K562 (cell line): ENCODE data around the gene GCKR. TPM values are rescaled to one million over a fixed set of nuclear protein-coding genes. Genes with fewer than 3 reads are reported as not detected.

Source experiments
- ATAC-seq: fragments of 200-7000 bp; cut with Tn5 transposase; 3 replicates; pipeline ENCODE4 v1.9.1; 2020; ENCODE audit warnings: moderate library complexity
- BruUV-seq: library from RNA; stranded (reverse); fragments of 400-500 nt; replicated peaks from 2 replicates; lab custom pipeline; 2021; lab: Mats Ljungman, UMichigan
- CTCF ChIA-PET: fragments of 300-600 bp; formaldehyde crosslinking; extraction: SDS; loops from one replicate; lab custom pipeline; 2021; ENCODE audit warnings: low intra/inter-chr PET ratio; lab: Yijun Ruan, JAX
- POLR2A ChIA-PET: fragments of 300-600, 350-650 bp; sonication (Branson Sonifier 250); formaldehyde crosslinking; extraction: SDS; loops from one replicate; lab custom pipeline; 2021; ENCODE audit warnings: antibody characterized with exemption, inconsistent platforms; lab: Yijun Ruan, JAX
- DNase-seq, 4 experiments: peaks; one replicate each; pipeline versions ENCODE4 v3.0.0 to v3.0.0-alpha.2; 2011 to 2018; ENCODE audit warnings: low spot score in 3 of 4, mixed read lengths in 3 of 4; ENCODE audit errors: extremely low read depth in 1 of 4
- FAIRE-seq: peaks from 2 replicates; lab custom pipeline; 2011; peaks lifted over from hg19 to GRCh38; lab: Jason Lieb, UNC
- H2AFZ ChIP-seq: 2 replicates; pipeline ENCODE4 v1.6.0; 2011; ENCODE audit warnings: low read depth, low read length, control low read depth, inconsistent platforms
- H3K27ac ChIP-seq: fragments of 200-600 bp; 3 replicates; pipeline ENCODE4 v1.8.0; 2011; ENCODE audit warnings: low read depth, mild to moderate bottlenecking, control low read depth, inconsistent platforms, low read length, moderate library complexity, mixed read lengths; ENCODE audit errors: extremely low read depth
- H3K27me3 ChIP-seq, 2 experiments: fragments of 300-600 bp in 1 of 2; 2 replicates in 1 of 2; 3 replicates in 1 of 2; pipeline versions ENCODE4 v1.6.0 to v1.8.0; 2011; ENCODE audit warnings: inconsistent platforms in 2 of 2, low read length in 2 of 2, mild to moderate bottlenecking in 1 of 2, mixed read lengths in 1 of 2, moderate library complexity in 1 of 2; ENCODE audit not compliant: control insufficient read depth in 2 of 2, insufficient read depth in 2 of 2
- H3K36me3 ChIP-seq: fragments of 300-600 bp; 3 replicates; pipeline ENCODE4 v1.8.0; 2011; ENCODE audit warnings: mild to moderate bottlenecking, low read length, inconsistent platforms; ENCODE audit not compliant: control insufficient read depth, insufficient read depth
- H3K4me1 ChIP-seq, 2 experiments: fragments of 200-600 bp in 1 of 2; replicated peaks in 1 of 2; 2 replicates in 1 of 2; 3 replicates in 1 of 2; pipeline versions ENCODE4 v1.5.1 to v1.8.0; 2011; ENCODE audit warnings: inconsistent platforms in 2 of 2, low read length in 2 of 2, mild to moderate bottlenecking in 1 of 2, mixed read lengths in 1 of 2, moderate library complexity in 1 of 2; ENCODE audit not compliant: control insufficient read depth in 2 of 2, insufficient read depth in 2 of 2
- H3K4me2 ChIP-seq: 2 replicates; pipeline ENCODE4 v1.6.1; 2011; ENCODE audit warnings: low read length, control low read depth, inconsistent platforms, mixed read lengths; ENCODE audit not compliant: insufficient read depth
- H3K4me3 ChIP-seq: fragments of 200-600 bp; sonication (generic), shearing (Covaris generic); 2 replicates; pipeline ENCODE4 v1.5.1; 2016; ENCODE audit warnings: control low read depth, inconsistent platforms
- H3K79me2 ChIP-seq: fragments of 200-600 bp; 3 replicates; pipeline ENCODE4 v1.8.0; 2011; ENCODE audit warnings: low read length, inconsistent platforms; ENCODE audit not compliant: control insufficient read depth, insufficient read depth
- H3K9ac ChIP-seq, 2 experiments: 2 replicates each; pipeline versions ENCODE4 v1.6.0 to v1.6.1; 2011; ENCODE audit warnings: low read depth in 2 of 2, low read length in 2 of 2, control low read depth in 1 of 2, inconsistent platforms in 1 of 2, mild to moderate bottlenecking in 1 of 2, mixed read lengths in 1 of 2; ENCODE audit not compliant: insufficient read depth in 1 of 2
- H3K9me1 ChIP-seq: one replicate; pipeline ENCODE4 v1.6.0; 2011; ENCODE audit warnings: inconsistent platforms, mild to moderate bottlenecking, low read length, moderate library complexity; ENCODE audit not compliant: control insufficient read depth, insufficient read depth
- H3K9me3 ChIP-seq: replicated peaks from 2 replicates; pipeline ENCODE4 v1.5.1; 2011; ENCODE audit warnings: low read depth, low read length, inconsistent platforms; ENCODE audit not compliant: control insufficient read depth, insufficient read depth
- H4K20me1 ChIP-seq: replicated peaks from 2 replicates; pipeline ENCODE4 v1.6.1; 2011; ENCODE audit warnings: low read length, inconsistent platforms, mixed read lengths; ENCODE audit not compliant: control insufficient read depth, insufficient read depth
- CHD4 ChIP-seq: fragments of 200-600 bp; sonication (generic); IDR thresholded peaks from 3 replicates; pipeline ENCODE4 v1.6.1; 2012; ENCODE audit warnings: low read depth, mild to moderate bottlenecking, mixed read lengths, low read length, inconsistent platforms; ENCODE audit not compliant: insufficient read depth, insufficient replicate concordance, poor library complexity, severe bottlenecking
- EHMT2 ChIP-seq: fragments of 450-650 bp; IDR thresholded peaks from 2 replicates; pipeline ENCODE4 v1.6.1; 2018; ENCODE audit warnings: antibody characterized with exemption
- IRF2 ChIP-seq: sonication (generic); formaldehyde crosslinking; IDR thresholded peaks from 2 replicates; pipeline ENCODE4 v1.8.1; 2022; ENCODE audit warnings: mild to moderate bottlenecking, missing genetic modification reagents
- KAT7 ChIP-seq: sonication (generic); formaldehyde crosslinking; IDR thresholded peaks from 2 replicates; pipeline ENCODE4 v1.8.0; 2022; ENCODE audit warnings: missing genetic modification reagents, mild to moderate bottlenecking, borderline replicate concordance
- RFX1 ChIP-seq: fragments of 450-650 bp; IDR thresholded peaks from 2 replicates; pipeline ENCODE4 v1.6.1; 2016; ENCODE audit warnings: mild to moderate bottlenecking, moderate library complexity
- TBP ChIP-seq: optimal IDR thresholded peaks from 2 replicates; pipeline ENCODE3; 2011; ENCODE audit warnings: low read depth, low read length, improper control_type of control experiment
- in situ Hi-C: fragments of 300-500 bp; cut with MboI; formaldehyde crosslinking; loops from 4 replicates; pipeline ENCODE4 v1.15.0; 2018; ENCODE audit warnings: inconsistent platforms, mixed read lengths
- intact Hi-C: fragments of 100-400 bp; cut with micrococcal nuclease; formaldehyde crosslinking; loops from 2 replicates; pipeline ENCODE4 v1.14.2; 2022
- polyA plus RNA-seq, 8 experiments: library from polyadenylated mRNA; depleted of rRNA in 4 of 8; stranded (reverse) in 5 of 8; unstranded in 3 of 8; fragments of >200 nt; fragmentation: Nextera tagmentation in 2 of 8; fragmentation: Illumina TruSeq in 1 of 8; extraction: Ambion mirVana in 2 of 8; extraction: Trizol in 1 of 8; gene quantifications; 2 replicates each; pipeline versions ENCODE4 v1.2.1 to v1.2.3, GENCODE V29; 2011 to 2014; ENCODE audit warnings: inconsistent platforms in 1 of 8, missing spikeins in 1 of 8
- total RNA-seq, 7 experiments: library from RNA; depleted of rRNA in 6 of 7; stranded (reverse); fragments of >200 nt in 6 of 7; fragmentation: Illumina TruSeq in 2 of 7; extraction: Trizol in 2 of 7; gene quantifications; 2 replicates each; pipeline versions ENCODE4 v1.2.1 to v1.2.3, GENCODE V29; 2011 to 2021; ENCODE audit warnings: low replicate concordance in 1 of 7
- TF ChIP-seq, protein P1 (sequence below): fragments of 450-650 bp; IDR thresholded peaks from 2 replicates; pipeline ENCODE4 v1.6.1; 2016
- TF ChIP-seq, protein P2 (sequence below): fragments of 450-650 bp; IDR thresholded peaks from 2 replicates; pipeline ENCODE4 v1.6.1; 2017; ENCODE audit warnings: antibody characterized with exemption
- TF ChIP-seq, protein P3 (sequence below): fragments of 250-450 bp; sonication (Bioruptor Pico); IDR thresholded peaks from 2 replicates; pipeline ENCODE4 v1.4.0; 2020; ENCODE audit warnings: mild to moderate bottlenecking, moderate library complexity

GCKR gene
- total and polyA plus RNA-seq, 9 of the 15 experiments (the other 6 are each of a cell fraction or from before 2014, with no cell fraction given), result 0.28 to 0.79 (median 0.50) TPM; not detected in 1

DNA sequence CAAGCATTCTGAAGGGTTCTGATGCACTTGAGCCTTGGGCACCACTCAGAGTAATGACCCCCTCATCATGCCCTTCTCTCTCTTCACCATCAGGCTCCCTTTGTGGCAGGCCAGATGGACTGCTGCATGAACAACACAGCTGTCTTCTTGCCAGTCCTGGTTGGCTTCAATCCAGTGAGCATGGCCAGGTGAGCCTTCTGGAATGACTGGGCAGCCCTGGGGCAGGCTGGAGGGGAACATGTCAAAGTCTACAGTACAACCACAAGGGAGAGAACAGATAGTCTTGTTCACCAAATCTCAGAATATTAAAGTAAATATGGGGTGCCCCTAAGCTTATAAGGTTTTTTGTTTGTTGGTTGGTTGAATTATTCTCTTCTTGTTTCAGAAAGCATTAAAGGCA lies 4.4 kb downstream of the GCKR start:
- no peak for DNase-seq
- Histone ChIP-seq H3K27ac (no peak overlapping the region), H3K36me3 (no peaks in the 10 kb centered on the region), H3K9ac (no peak overlapping the region), H3K4me3 (no peak overlapping the region), H4K20me1 (no peaks in the 10 kb centered on the region), H3K4me1 (peaks cover 6 to 13% of the 10 kb centered on the region in 2 experiments; a peak in 3 of 5 replicates), H3K9me1 (no peaks in the 10 kb centered on the region)
- no TSS peak for BruUV-seq
- CTCF ChIA-PET, result no interaction called here
- in situ Hi-C loops, result no loop called here
- TF ChIP-seq CHD4 (no peak), EHMT2 (no peak), IRF2 (CRISPR knock-in tag) (no peak), TBP (no peak), RFX1 (no peak), KAT7 (CRISPR knock-in tag) (no peak)
- TF ChIP-seq, protein P1, sequence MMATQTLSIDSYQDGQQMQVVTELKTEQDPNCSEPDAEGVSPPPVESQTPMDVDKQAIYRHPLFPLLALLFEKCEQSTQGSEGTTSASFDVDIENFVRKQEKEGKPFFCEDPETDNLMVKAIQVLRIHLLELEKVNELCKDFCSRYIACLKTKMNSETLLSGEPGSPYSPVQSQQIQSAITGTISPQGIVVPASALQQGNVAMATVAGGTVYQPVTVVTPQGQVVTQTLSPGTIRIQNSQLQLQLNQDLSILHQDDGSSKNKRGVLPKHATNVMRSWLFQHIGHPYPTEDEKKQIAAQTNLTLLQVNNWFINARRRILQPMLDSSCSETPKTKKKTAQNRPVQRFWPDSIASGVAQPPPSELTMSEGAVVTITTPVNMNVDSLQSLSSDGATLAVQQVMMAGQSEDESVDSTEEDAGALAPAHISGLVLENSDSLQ, result no peak
- TF ChIP-seq, protein P2, sequence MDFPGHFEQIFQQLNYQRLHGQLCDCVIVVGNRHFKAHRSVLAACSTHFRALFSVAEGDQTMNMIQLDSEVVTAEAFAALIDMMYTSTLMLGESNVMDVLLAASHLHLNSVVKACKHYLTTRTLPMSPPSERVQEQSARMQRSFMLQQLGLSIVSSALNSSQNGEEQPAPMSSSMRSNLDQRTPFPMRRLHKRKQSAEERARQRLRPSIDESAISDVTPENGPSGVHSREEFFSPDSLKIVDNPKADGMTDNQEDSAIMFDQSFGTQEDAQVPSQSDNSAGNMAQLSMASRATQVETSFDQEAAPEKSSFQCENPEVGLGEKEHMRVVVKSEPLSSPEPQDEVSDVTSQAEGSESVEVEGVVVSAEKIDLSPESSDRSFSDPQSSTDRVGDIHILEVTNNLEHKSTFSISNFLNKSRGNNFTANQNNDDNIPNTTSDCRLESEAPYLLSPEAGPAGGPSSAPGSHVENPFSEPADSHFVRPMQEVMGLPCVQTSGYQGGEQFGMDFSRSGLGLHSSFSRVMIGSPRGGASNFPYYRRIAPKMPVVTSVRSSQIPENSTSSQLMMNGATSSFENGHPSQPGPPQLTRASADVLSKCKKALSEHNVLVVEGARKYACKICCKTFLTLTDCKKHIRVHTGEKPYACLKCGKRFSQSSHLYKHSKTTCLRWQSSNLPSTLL, result no peak
- TF ChIP-seq, protein P3, sequence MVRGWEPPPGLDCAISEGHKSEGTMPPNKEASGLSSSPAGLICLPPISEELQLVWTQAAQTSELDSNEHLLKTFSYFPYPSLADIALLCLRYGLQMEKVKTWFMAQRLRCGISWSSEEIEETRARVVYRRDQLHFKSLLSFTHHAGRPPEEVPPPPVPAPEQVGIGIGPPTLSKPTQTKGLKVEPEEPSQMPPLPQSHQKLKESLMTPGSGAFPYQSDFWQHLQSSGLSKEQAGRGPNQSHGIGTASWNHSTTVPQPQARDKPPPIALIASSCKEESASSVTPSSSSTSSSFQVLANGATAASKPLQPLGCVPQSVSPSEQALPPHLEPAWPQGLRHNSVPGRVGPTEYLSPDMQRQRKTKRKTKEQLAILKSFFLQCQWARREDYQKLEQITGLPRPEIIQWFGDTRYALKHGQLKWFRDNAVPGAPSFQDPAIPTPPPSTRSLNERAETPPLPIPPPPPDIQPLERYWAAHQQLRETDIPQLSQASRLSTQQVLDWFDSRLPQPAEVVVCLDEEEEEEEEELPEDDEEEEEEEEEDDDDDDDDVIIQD, result no peak
- TF ChIP-seq, all 486 proteins: peak for 0
- Histone ChIP-seq H3K27me3 (no peaks in the 10 kb centered on the region; a peak in 1 of 5 replicates), H3K4me2 (no peak overlapping the region), H2AFZ (no peak overlapping the region), H3K9me3 (no peaks in the 10 kb centered on the region), H3K79me2 (no peaks in the 10 kb centered on the region)
- FAIRE-seq (no peak), ATAC-seq (no peak)
- intact Hi-C loops, result no loop called here
- POLR2A ChIA-PET, result interaction anchor here (1.2 kb wide), 1 partner anchor 13 kb away, joined by 3 read pairs; no protein-coding TSS in a partner anchor
